Measurements from ENCODE around the gene SERHL2.
"Not testable (repeated sequence)": the region's sequence is repeated elsewhere in the genome, so short reads cannot be mapped to it uniquely, and the experiment has no call there.

The SERHL2 gene

DNA sequence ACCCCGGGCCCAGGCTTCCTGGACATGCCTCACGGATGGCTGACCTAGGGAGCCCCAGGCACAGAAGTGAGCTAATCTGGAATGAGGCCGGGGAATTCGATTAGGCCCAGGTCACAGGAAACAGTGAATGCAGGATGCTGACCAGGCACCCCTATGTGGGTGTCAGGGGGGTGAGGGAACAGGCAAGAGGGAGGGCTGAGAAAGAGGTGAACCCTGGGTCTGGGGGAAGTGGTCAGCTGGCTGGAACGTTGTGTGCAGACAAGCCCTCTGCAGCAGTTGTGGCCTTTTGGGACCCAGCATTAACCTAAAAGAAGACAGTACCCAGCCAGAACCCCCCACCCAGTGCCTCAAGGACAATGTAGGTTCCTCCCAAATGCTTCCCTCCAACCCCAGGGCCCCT is 8.1 kb downstream of the SERHL2 start:
- H3K4me1 ChIP-seq (ENCODE audit: insufficient read depth, low read length): no peaks in the 10 kb centered on the region
- H3K36me3 ChIP-seq (ENCODE audit: insufficient read depth, low read length): no peaks in the 10 kb centered on the region
- no peak overlapping the region for H3K27ac ChIP-seq (ENCODE audit: low read depth, low read length)
- WGBS: 84% methylated on average over 5 of the region's 5 CpGs
- H3K9ac ChIP-seq (ENCODE audit: low read depth, low read length): no peak overlapping the region
- no peak overlapping the region for H3K4me3 ChIP-seq (ENCODE audit: low read length)
- H3K9me3 ChIP-seq (ENCODE audit: insufficient read depth, low read depth, low read length): no peaks in the 10 kb centered on the region
- no peaks in the 10 kb centered on the region for H3K27me3 ChIP-seq (ENCODE audit: insufficient read depth, low read length)

DNA sequence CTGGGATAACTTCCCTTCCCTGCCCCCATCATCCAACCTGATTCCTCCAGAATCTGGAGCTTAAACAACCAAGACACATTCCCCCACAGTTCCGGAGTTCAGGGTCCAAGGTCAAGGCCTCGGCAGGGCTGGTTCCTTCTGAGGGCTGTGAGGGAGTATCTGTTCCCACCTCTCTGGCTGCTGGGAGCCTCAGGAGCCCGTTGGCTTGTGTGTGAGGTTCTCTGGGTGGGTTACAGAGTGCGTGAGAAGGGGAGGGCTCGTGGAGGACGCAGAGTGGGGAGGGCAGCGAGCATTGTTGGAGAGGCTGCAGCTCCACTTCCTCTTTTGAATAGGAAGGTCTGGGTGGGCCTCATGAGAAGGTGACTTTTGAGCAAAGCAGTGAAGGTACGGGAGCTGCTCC is 8.5 kb downstream of the SERHL2 start:
- no peak overlapping the region for H3K9ac ChIP-seq (ENCODE audit: low read depth, low read length)
- no peaks in the 10 kb centered on the region for H3K36me3 ChIP-seq (ENCODE audit: insufficient read depth, low read length)
- 78% methylated on average over 8 of the region's 8 CpGs for WGBS
- H3K27me3 ChIP-seq (ENCODE audit: insufficient read depth, low read length): no peaks in the 10 kb centered on the region
- no peaks in the 10 kb centered on the region for H3K9me3 ChIP-seq (ENCODE audit: insufficient read depth, low read depth, low read length)
- H3K4me3 ChIP-seq (ENCODE audit: low read length): no peak overlapping the region
- no peaks in the 10 kb centered on the region for H3K4me1 ChIP-seq (ENCODE audit: insufficient read depth, low read length)
- H3K27ac ChIP-seq (ENCODE audit: low read depth, low read length): no peak overlapping the region

GRCh38 chr22:42562684-42563083 is 8.9 kb downstream of the SERHL2 start:
- H3K4me1 ChIP-seq (ENCODE audit: insufficient read depth, low read length): no peaks in the 10 kb centered on the region
- H3K9ac ChIP-seq (ENCODE audit: low read depth, low read length): no peak overlapping the region
- no peak overlapping the region for H3K27ac ChIP-seq (ENCODE audit: low read depth, low read length)
- no peaks in the 10 kb centered on the region for H3K36me3 ChIP-seq (ENCODE audit: insufficient read depth, low read length)
- no peak overlapping the region for H3K4me3 ChIP-seq (ENCODE audit: low read length)
- H3K27me3 ChIP-seq (ENCODE audit: insufficient read depth, low read length): no peaks in the 10 kb centered on the region
- WGBS: 99% methylated on average over 2 of the region's 2 CpGs
- no peaks in the 10 kb centered on the region for H3K9me3 ChIP-seq (ENCODE audit: insufficient read depth, low read depth, low read length)

DNA sequence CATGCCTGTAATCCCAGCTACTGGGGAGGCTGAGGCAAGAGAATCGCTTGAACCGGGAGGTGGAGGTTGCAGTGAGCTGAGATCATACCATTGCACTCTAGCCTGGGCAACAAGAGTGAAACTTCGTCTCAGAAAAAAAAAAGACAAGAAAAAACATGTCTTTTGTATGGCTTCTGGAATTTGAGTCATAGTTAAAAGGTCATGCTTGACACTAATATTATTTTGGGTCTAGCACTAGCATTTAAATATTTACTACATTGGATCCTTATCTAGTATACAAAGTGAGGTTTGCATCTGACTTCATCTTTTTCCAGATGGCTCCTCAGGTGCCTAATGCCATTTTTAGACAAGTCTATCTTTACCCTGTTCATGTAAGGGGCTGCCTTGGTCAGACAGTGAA is 10.2 kb downstream of the SERHL2 start:
- not testable (repeated sequence) for H3K4me3 ChIP-seq (ENCODE audit: low read length); H3K36me3 ChIP-seq (ENCODE audit: insufficient read depth, low read length); H3K27ac ChIP-seq (ENCODE audit: low read depth, low read length); H3K9me3 ChIP-seq (ENCODE audit: insufficient read depth, low read depth, low read length); H3K27me3 ChIP-seq (ENCODE audit: insufficient read depth, low read length); H3K4me1 ChIP-seq (ENCODE audit: insufficient read depth, low read length); H3K9ac ChIP-seq (ENCODE audit: low read depth, low read length)
- 95% methylated on average over 3 of the region's 3 CpGs for WGBS

DNA sequence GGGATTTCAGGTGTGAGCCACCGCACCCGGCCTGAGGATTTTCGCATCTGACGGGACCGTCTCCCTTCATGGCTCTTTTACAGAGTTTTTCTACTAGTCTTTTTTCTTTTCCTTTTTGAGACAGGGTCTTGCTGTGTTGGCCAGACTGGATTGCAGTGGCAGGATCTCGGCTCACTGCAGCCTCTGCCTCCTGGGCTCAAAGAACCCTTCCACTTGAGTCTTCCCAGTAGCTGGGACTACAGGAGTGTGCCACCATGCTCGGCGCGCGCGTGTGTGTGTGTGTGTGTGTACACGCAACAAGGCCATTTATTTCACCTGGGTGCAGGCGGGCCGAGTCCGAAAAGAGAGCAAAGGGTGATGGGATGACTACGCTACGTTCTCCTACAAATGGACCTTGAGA is 10.9 kb downstream of the SERHL2 start:
- no peak overlapping the region for H3K27ac ChIP-seq (ENCODE audit: low read depth, low read length)
- H3K27me3 ChIP-seq (ENCODE audit: insufficient read depth, low read length): no peaks in the 10 kb centered on the region
- H3K9ac ChIP-seq (ENCODE audit: low read depth, low read length): no peak overlapping the region
- no peak overlapping the region for H3K4me3 ChIP-seq (ENCODE audit: low read length)
- H3K36me3 ChIP-seq (ENCODE audit: insufficient read depth, low read length): no peaks in the 10 kb centered on the region
- H3K9me3 ChIP-seq (ENCODE audit: insufficient read depth, low read depth, low read length): no peaks in the 10 kb centered on the region
- WGBS: 93% methylated on average over 17 of the region's 17 CpGs
- H3K4me1 ChIP-seq (ENCODE audit: insufficient read depth, low read length): no peaks in the 10 kb centered on the region

- Histone ChIP-seq H3K9ac (ENCODE audit: low read depth, low read length) (no peak overlapping the region), H3K4me3 (ENCODE audit: low read length) (no peak overlapping the region), H3K4me1 (ENCODE audit: insufficient read depth, low read length) (no peaks in the 10 kb centered on the region), H3K36me3 (ENCODE audit: insufficient read depth, low read length) (peaks cover under 1% of the 10 kb centered on the region; the same call in 1 of the 2 replicates), H3K27ac (ENCODE audit: low read depth, low read length) (no peak overlapping the region), H3K9me3 (ENCODE audit: insufficient read depth, low read depth, low read length) (no peaks in the 10 kb centered on the region), H3K27me3 (ENCODE audit: insufficient read depth, low read length) (no peaks in the 10 kb centered on the region)
- 92% methylated on average over 12 of the region's 12 CpGs for WGBS
Observed at GRCh38 chr22:42565956-42566355, 12.2 kb downstream of the SERHL2 start.

DNA sequence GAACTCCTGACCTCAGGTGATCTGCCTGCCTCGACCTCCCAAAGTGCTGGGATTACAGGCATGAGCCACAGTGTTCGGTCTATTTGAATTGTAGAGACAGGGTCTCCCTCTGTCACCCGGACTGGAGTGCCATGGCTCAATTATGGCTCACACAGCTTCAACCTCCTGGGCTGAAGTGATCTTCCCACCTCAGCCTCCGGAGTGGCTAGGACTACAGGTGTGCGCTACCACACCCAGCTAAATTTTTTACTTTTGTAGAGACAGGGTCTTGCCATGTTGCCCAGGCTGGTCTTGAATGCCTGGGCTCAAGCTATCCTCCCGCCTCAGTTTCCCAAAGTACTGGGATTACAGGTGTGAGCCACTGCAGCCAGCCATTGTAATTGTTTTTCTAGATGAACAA is 14.2 kb downstream of the SERHL2 start:
- not testable (repeated sequence) for H3K27me3 ChIP-seq (ENCODE audit: insufficient read depth, low read length); H3K4me3 ChIP-seq (ENCODE audit: low read length); H3K9ac ChIP-seq (ENCODE audit: low read depth, low read length); H3K4me1 ChIP-seq (ENCODE audit: insufficient read depth, low read length); H3K9me3 ChIP-seq (ENCODE audit: insufficient read depth, low read depth, low read length); H3K27ac ChIP-seq (ENCODE audit: low read depth, low read length)
- H3K36me3 ChIP-seq (ENCODE audit: insufficient read depth, low read length): peaks cover 14% of the 10 kb centered on the region
- WGBS: 78% methylated on average over 5 of the region's 6 CpGs

- H3K9me3 ChIP-seq (ENCODE audit: insufficient read depth, low read depth, low read length); H3K27ac ChIP-seq (ENCODE audit: low read depth, low read length); H3K4me1 ChIP-seq (ENCODE audit: insufficient read depth, low read length); H3K9ac ChIP-seq (ENCODE audit: low read depth, low read length); H3K4me3 ChIP-seq (ENCODE audit: low read length); H3K27me3 ChIP-seq (ENCODE audit: insufficient read depth, low read length): not testable (repeated sequence)
- WGBS: 90% methylated on average over 9 of the region's 9 CpGs
- peaks cover 30% of the 10 kb centered on the region for H3K36me3 ChIP-seq (ENCODE audit: insufficient read depth, low read length)
Observed at GRCh38 chr22:42570580-42570979, 16.8 kb downstream of the SERHL2 start.

- H3K27ac ChIP-seq (ENCODE audit: low read depth, low read length); H3K9ac ChIP-seq (ENCODE audit: low read depth, low read length); H3K9me3 ChIP-seq (ENCODE audit: insufficient read depth, low read depth, low read length); H3K4me3 ChIP-seq (ENCODE audit: low read length); H3K27me3 ChIP-seq (ENCODE audit: insufficient read depth, low read length); H3K4me1 ChIP-seq (ENCODE audit: insufficient read depth, low read length): not testable (repeated sequence)
- H3K36me3 ChIP-seq (ENCODE audit: insufficient read depth, low read length): peaks cover 31% of the 10 kb centered on the region
- 88% methylated on average over 12 of the region's 12 CpGs for WGBS
Observed at GRCh38 chr22:42571068-42571467, 17.3 kb downstream of the SERHL2 start.

GRCh38 chr22:42574046-42574445 is 20.3 kb downstream of the SERHL2 start:
- H3K9me3 ChIP-seq (ENCODE audit: insufficient read depth, low read depth, low read length); H3K4me3 ChIP-seq (ENCODE audit: low read length); H3K27me3 ChIP-seq (ENCODE audit: insufficient read depth, low read length); H3K9ac ChIP-seq (ENCODE audit: low read depth, low read length); H3K4me1 ChIP-seq (ENCODE audit: insufficient read depth, low read length); H3K27ac ChIP-seq (ENCODE audit: low read depth, low read length): not testable (repeated sequence)
- WGBS: no CpG with 5 or more reads among the region's 1 CpG
- H3K36me3 ChIP-seq (ENCODE audit: insufficient read depth, low read length): peaks cover 55% of the 10 kb centered on the region

GRCh38 chr22:42574468-42574867 is 20.7 kb downstream of the SERHL2 start:
- H3K4me1 ChIP-seq (ENCODE audit: insufficient read depth, low read length): not testable (repeated sequence)
- peaks cover 58% of the 10 kb centered on the region for H3K36me3 ChIP-seq (ENCODE audit: insufficient read depth, low read length)
- 96% methylated on average over 14 of the region's 21 CpGs for WGBS

GRCh38 chr22:42575996-42576574 is 22.3 kb downstream of the SERHL2 start:
- not testable (repeated sequence) for H3K27ac ChIP-seq (ENCODE audit: low read depth, low read length); H3K27me3 ChIP-seq (ENCODE audit: insufficient read depth, low read length); H3K9ac ChIP-seq (ENCODE audit: low read depth, low read length); H3K4me1 ChIP-seq (ENCODE audit: insufficient read depth, low read length); H3K4me3 ChIP-seq (ENCODE audit: low read length); H3K9me3 ChIP-seq (ENCODE audit: insufficient read depth, low read depth, low read length)
- peaks cover 63% of the 10 kb centered on the region for H3K36me3 ChIP-seq (ENCODE audit: insufficient read depth, low read length)
- 96% methylated on average over 30 of the region's 30 CpGs for WGBS

More at GRCh38 chr22:42574468-42574867, 20.7 kb downstream of the SERHL2 start:
- not testable (repeated sequence) for H3K9ac ChIP-seq (ENCODE audit: low read depth, low read length); H3K27ac ChIP-seq (ENCODE audit: low read depth, low read length); H3K4me3 ChIP-seq (ENCODE audit: low read length); H3K9me3 ChIP-seq (ENCODE audit: insufficient read depth, low read depth, low read length); H3K27me3 ChIP-seq (ENCODE audit: insufficient read depth, low read length)
